Kidney (tissue), 14 donors: ENCODE results near the gene JUNB. TPM values are rescaled to one million over a fixed set of nuclear protein-coding genes. Genes with fewer than 3 reads are reported as not detected.

Experiments used
- DNase-seq, 5 donors: peaks; one replicate each; pipeline ENCODE4 v3.0.0-alpha.2; 2013 to 2020
- FAIRE-seq: peaks from 2 replicates; lab custom pipeline; 2012; peaks lifted over from hg19 to GRCh38; lab: Jason Lieb, UNC
- H3K27ac ChIP-seq, 2 donors: one replicate each; pipeline ENCODE4 v1.7.0; 2013; ENCODE audit warnings: low read depth in 2 of 2, low read length in 2 of 2, inconsistent platforms in 1 of 2
- H3K27me3 ChIP-seq: one replicate; pipeline ENCODE4 v1.7.1; 2013; ENCODE audit warnings: low read length, inconsistent platforms; ENCODE audit not compliant: control insufficient read depth, insufficient read depth
- H3K36me3 ChIP-seq, 3 donors: one replicate each; pipeline versions ENCODE4 v1.7.0 to v1.7.1; 2013; ENCODE audit warnings: low read length in 3 of 3, control low read depth in 1 of 3, inconsistent platforms in 1 of 3; ENCODE audit not compliant: insufficient read depth in 3 of 3, control insufficient read depth in 2 of 3
- H3K4me1 ChIP-seq, 3 donors: one replicate each; pipeline versions ENCODE4 v1.7.0 to v1.7.1; 2013; ENCODE audit warnings: low read length in 3 of 3, inconsistent platforms in 1 of 3, low read depth in 1 of 3; ENCODE audit not compliant: control insufficient read depth in 2 of 3, insufficient read depth in 2 of 3
- H3K4me3 ChIP-seq, 3 donors: one replicate each; pipeline versions ENCODE4 v1.7.0 to v1.8.1; 2013; ENCODE audit warnings: low read length in 3 of 3, control low read depth in 1 of 3, inconsistent platforms in 1 of 3
- H3K9ac ChIP-seq, 3 donors: one replicate each; pipeline versions ENCODE4 v1.7.0 to v1.7.1; 2013; ENCODE audit warnings: low read length in 3 of 3, control low read depth in 1 of 3, inconsistent platforms in 1 of 3
- H3K9me3 ChIP-seq, 3 donors: one replicate each; pipeline versions ENCODE4 v1.7.0 to v1.7.1; 2013; ENCODE audit warnings: low read length in 3 of 3, control low read depth in 1 of 3, inconsistent platforms in 1 of 3; ENCODE audit not compliant: control insufficient read depth in 2 of 3, insufficient read depth in 1 of 3
- CTCF ChIP-seq: IDR thresholded peaks from 3 replicates; pipeline ENCODE4 v1.5.1; 2012; ENCODE audit warnings: mild to moderate bottlenecking, moderate library complexity, borderline replicate concordance; ENCODE audit not compliant: insufficient read depth; ENCODE audit errors: extremely low read depth
- intact Hi-C: fragments of 100-400 bp; cut with DNase I; formaldehyde crosslinking; loops from one replicate; pipeline ENCODE4 v1.11.1; 2022
- polyA plus RNA-seq: library from polyadenylated mRNA; stranded (reverse); fragments of 350-450 nt; fragmentation: Illumina TruSeq; extraction: RNeasy Lipid Tissue Mini Kit (QIAGEN cat#74804); gene quantifications from one replicate; pipeline ENCODE4 v1.2.3, GENCODE V29; 2014; ENCODE audit warnings: low read depth, low replicate concordance; ENCODE audit not compliant: insufficient read depth
- total RNA-seq: library from RNA; stranded (reverse); fragmentation: NEBNext Ultra II Directional; extraction: Animal tissue kit (Norgen Biotek cat#: 25700); gene quantifications from one replicate; pipeline ENCODE4 v1.2.1, GENCODE V29; 2021
- donor health status: control.
- donor health status: control.
- donor health status: control.
- donor health status: control.
- donor health status: control.
- donor health status: DM: yes; HTN: yes; CAD: no.
- donor health status: Normal renal cell carcinoma (clear cell type).

JUNB gene
- total and polyA plus RNA-seq, 2 donors from 2014 or later, result 128 to 142 TPM

GRCh38 chr19:12833418-12833737 lies 42.1 kb downstream of the JUNB start:
- H3K36me3 ChIP-seq, result no peaks in the 10 kb centered on the region
- H3K4me3 ChIP-seq, result no peak overlapping the region
- FAIRE-seq (no peak), DNase-seq (peak in 1 of 5 donors; percentile 55)
- no peak overlapping the region for H3K27ac ChIP-seq
- intact Hi-C loops, result no loop called here
- H3K4me1 ChIP-seq, result peaks cover 0 to 8% (median 0%) of the 10 kb centered on the region in 3 donors
- peaks cover 34% of the 10 kb centered on the region for H3K27me3 ChIP-seq
- H3K9ac ChIP-seq, result no peak overlapping the region
- H3K9me3 ChIP-seq, result no peaks in the 10 kb centered on the region
- TF ChIP-seq CTCF, result no peak

- FAIRE-seq (no peak), DNase-seq (peak in 1 of 5 donors; percentile 66)
- Histone ChIP-seq H3K27me3 (peaks cover 35% of the 10 kb centered on the region), H3K9ac (no peak overlapping the region), H3K4me1 (peaks cover 0 to 5% (median 0%) of the 10 kb centered on the region in 3 donors), H3K4me3 (no peak overlapping the region), H3K27ac (no peak overlapping the region), H3K36me3 (no peaks in the 10 kb centered on the region), H3K9me3 (no peaks in the 10 kb centered on the region)
- no peak for TF ChIP-seq CTCF
- intact Hi-C loops, result no loop called here
These were observed 42.7 kb downstream of the JUNB start for GRCh38 chr19:12833738-12834565.

GRCh38 chr19:12834566-12834943 lies 43.3 kb downstream of the JUNB start, which contains the start of gene RTBDN:
Gene RTBDN, minus strand, starts transcription at chr19:12834579. Its CDS starts 4,600 bp downstream, at chr19:12829979.
- no peak for FAIRE-seq
- Histone ChIP-seq H3K36me3 (no peaks in the 10 kb centered on the region), H3K27me3 (peaks cover 41% of the 10 kb centered on the region), H3K27ac (no peak within 1 kb of the TSS), H3K9ac (no peak within 1 kb of the TSS), H3K4me1 (peaks cover 0 to 5% (median 0%) of the 10 kb centered on the region in 3 donors), H3K9me3 (no peaks in the 10 kb centered on the region), H3K4me3 (no peak within 1 kb of the TSS)
- no peak for TF ChIP-seq CTCF
- intact Hi-C loops, result no loop called here
- peak in 1 of 5 donors; percentile 50 for DNase-seq
